ENCODE data around the gene TGFA.

DNA sequence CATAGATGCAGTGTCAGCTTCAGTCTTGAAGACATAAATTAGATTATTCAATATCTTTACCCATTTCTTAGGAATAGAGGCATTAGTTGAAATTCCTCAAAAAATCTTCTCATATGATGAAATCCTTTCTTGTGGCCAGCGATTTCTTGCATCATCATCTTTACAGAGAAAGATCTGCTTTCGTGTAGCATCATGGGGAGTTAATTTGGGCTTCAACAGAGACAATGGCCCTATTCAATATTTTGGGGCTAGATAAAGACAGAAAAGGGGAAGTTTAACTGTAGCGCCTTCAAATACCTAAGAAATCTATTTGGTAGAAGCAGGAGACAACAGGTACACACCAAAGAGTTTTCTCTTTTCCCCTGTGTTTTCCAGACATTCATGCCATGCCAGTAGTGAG, 73.8 kb downstream of the TGFA start:
- TF ChIP-seq, protein P1, sequence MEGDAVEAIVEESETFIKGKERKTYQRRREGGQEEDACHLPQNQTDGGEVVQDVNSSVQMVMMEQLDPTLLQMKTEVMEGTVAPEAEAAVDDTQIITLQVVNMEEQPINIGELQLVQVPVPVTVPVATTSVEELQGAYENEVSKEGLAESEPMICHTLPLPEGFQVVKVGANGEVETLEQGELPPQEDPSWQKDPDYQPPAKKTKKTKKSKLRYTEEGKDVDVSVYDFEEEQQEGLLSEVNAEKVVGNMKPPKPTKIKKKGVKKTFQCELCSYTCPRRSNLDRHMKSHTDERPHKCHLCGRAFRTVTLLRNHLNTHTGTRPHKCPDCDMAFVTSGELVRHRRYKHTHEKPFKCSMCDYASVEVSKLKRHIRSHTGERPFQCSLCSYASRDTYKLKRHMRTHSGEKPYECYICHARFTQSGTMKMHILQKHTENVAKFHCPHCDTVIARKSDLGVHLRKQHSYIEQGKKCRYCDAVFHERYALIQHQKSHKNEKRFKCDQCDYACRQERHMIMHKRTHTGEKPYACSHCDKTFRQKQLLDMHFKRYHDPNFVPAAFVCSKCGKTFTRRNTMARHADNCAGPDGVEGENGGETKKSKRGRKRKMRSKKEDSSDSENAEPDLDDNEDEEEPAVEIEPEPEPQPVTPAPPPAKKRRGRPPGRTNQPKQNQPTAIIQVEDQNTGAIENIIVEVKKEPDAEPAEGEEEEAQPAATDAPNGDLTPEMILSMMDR (IDR thresholded peaks at IDR 0.05): no peak
- no peak for TF ChIP-seq POLR2A (IDR thresholded peaks at IDR 0.05)
